ENCODE measurements around the gene NGLY1.

NGLY1 gene

GRCh38 chr3:25781145-25781757 is 2.0 kb downstream of the NGLY1 start:
- DNase-seq (ENCODE audit: low spot score) = no peak
- no peak for TF ChIP-seq CTCF (IDR thresholded peaks at IDR 0.05; ENCODE audit: poor library complexity, severe bottlenecking)
- peaks cover 5% of the 10 kb centered on the region for H3K4me1 ChIP-seq (ENCODE audit: insufficient read depth, poor library complexity, severe bottlenecking)
- H3K4me3 ChIP-seq (ENCODE audit: severe bottlenecking) = no peak overlapping the region
- ATAC-seq (ENCODE audit: low read depth) = no peak
- peaks cover 10% of the 10 kb centered on the region for H3K36me3 ChIP-seq (ENCODE audit: low read depth)
- no peak overlapping the region for H3K27ac ChIP-seq (ENCODE audit: poor library complexity, severe bottlenecking)
- no peaks in the 10 kb centered on the region for H3K9me3 ChIP-seq (ENCODE audit: severe bottlenecking)
- no peaks in the 10 kb centered on the region for H3K27me3 ChIP-seq (ENCODE audit: insufficient read depth, poor library complexity, severe bottlenecking)

- no peaks in the 10 kb centered on the region for H3K9me3 ChIP-seq (ENCODE audit: severe bottlenecking)
- ATAC-seq (ENCODE audit: low read depth) (no peak), DNase-seq (ENCODE audit: low spot score) (no peak)
- TF ChIP-seq CTCF (IDR thresholded peaks at IDR 0.05; ENCODE audit: poor library complexity, severe bottlenecking) = no peak
- H3K4me1 ChIP-seq (ENCODE audit: insufficient read depth, poor library complexity, severe bottlenecking) = peaks cover 5% of the 10 kb centered on the region
- H3K27ac ChIP-seq (ENCODE audit: poor library complexity, severe bottlenecking) = no peak overlapping the region
- H3K27me3 ChIP-seq (ENCODE audit: insufficient read depth, poor library complexity, severe bottlenecking) = no peaks in the 10 kb centered on the region
- H3K4me3 ChIP-seq (ENCODE audit: severe bottlenecking) = no peak overlapping the region
- peaks cover 14% of the 10 kb centered on the region for H3K36me3 ChIP-seq (ENCODE audit: low read depth)
Measured at GRCh38 chr3:25780618-25781017, 2.6 kb downstream of the NGLY1 start.

GRCh38 chr3:25775936-25776335 is 7.3 kb downstream of the NGLY1 start:
- no peaks in the 10 kb centered on the region for H3K4me1 ChIP-seq (ENCODE audit: insufficient read depth, poor library complexity, severe bottlenecking)
- no peak overlapping the region for H3K4me3 ChIP-seq (ENCODE audit: severe bottlenecking)
- no peaks in the 10 kb centered on the region for H3K9me3 ChIP-seq (ENCODE audit: severe bottlenecking)
- H3K27me3 ChIP-seq (ENCODE audit: insufficient read depth, poor library complexity, severe bottlenecking) = no peaks in the 10 kb centered on the region
- no peak overlapping the region for H3K27ac ChIP-seq (ENCODE audit: poor library complexity, severe bottlenecking)
- ATAC-seq (ENCODE audit: low read depth) (no peak), DNase-seq (ENCODE audit: low spot score) (no peak)
- peaks cover 21% of the 10 kb centered on the region for H3K36me3 ChIP-seq (ENCODE audit: low read depth)
- no peak for TF ChIP-seq CTCF (IDR thresholded peaks at IDR 0.05; ENCODE audit: poor library complexity, severe bottlenecking)

- H3K27me3 ChIP-seq (ENCODE audit: insufficient read depth, poor library complexity, severe bottlenecking) = no peaks in the 10 kb centered on the region
- no peaks in the 10 kb centered on the region for H3K4me1 ChIP-seq (ENCODE audit: insufficient read depth, poor library complexity, severe bottlenecking)
- H3K27ac ChIP-seq (ENCODE audit: poor library complexity, severe bottlenecking) = no peak overlapping the region
- no peaks in the 10 kb centered on the region for H3K9me3 ChIP-seq (ENCODE audit: severe bottlenecking)
- peaks cover 8% of the 10 kb centered on the region for H3K36me3 ChIP-seq (ENCODE audit: low read depth)
- H3K4me3 ChIP-seq (ENCODE audit: severe bottlenecking) = no peak overlapping the region
- DNase-seq (ENCODE audit: low spot score) = no peak
- TF ChIP-seq CTCF (IDR thresholded peaks at IDR 0.05; ENCODE audit: poor library complexity, severe bottlenecking) = no peak
- ATAC-seq (ENCODE audit: low read depth) = no peak
Measured at GRCh38 chr3:25768851-25769250, 14.4 kb downstream of the NGLY1 start.

- Histone ChIP-seq H3K27ac (ENCODE audit: poor library complexity, severe bottlenecking) (no peak overlapping the region), H3K9me3 (ENCODE audit: severe bottlenecking) (no peaks in the 10 kb centered on the region), H3K27me3 (ENCODE audit: insufficient read depth, poor library complexity, severe bottlenecking) (no peaks in the 10 kb centered on the region), H3K36me3 (ENCODE audit: low read depth) (peaks cover 27% of the 10 kb centered on the region; the same call in 1 of the 2 replicates), H3K4me3 (ENCODE audit: severe bottlenecking) (no peak overlapping the region), H3K4me1 (ENCODE audit: insufficient read depth, poor library complexity, severe bottlenecking) (peaks cover 6% of the 10 kb centered on the region)
- ATAC-seq (ENCODE audit: low read depth) = no peak
- DNase-seq (ENCODE audit: low spot score) = no peak
- TF ChIP-seq CTCF (IDR thresholded peaks at IDR 0.05; ENCODE audit: poor library complexity, severe bottlenecking) = no peak
Measured at GRCh38 chr3:25751725-25752124, 31.5 kb downstream of the NGLY1 start.
